Keratinocyte (primary cell): Measurements from ENCODE around the gene KIAA0586. TPM values are rescaled to one million over a fixed set of nuclear protein-coding genes. Genes with fewer than 3 reads are reported as not detected.

Experiments used
- DNase-seq: peaks from one replicate; pipeline ENCODE4 v3.0.0-alpha.2; 2011; ENCODE audit warnings: low read depth, missing footprints, low spot score
- FAIRE-seq: peaks from 2 replicates; lab custom pipeline; 2011; peaks lifted over from hg19 to GRCh38; lab: Jason Lieb, UNC
- H2AFZ ChIP-seq: 2 replicates; pipeline ENCODE4 v1.6.0; 2012; ENCODE audit warnings: low read length, control low read depth, inconsistent platforms; ENCODE audit not compliant: control insufficient read depth
- H3K27ac ChIP-seq: 2 replicates; pipeline ENCODE4 v1.5.1; 2011; ENCODE audit warnings: low read length; ENCODE audit not compliant: control insufficient read depth, insufficient read depth
- H3K27me3 ChIP-seq: 3 replicates; pipeline ENCODE4 v1.6.0; 2011; ENCODE audit warnings: low read length; ENCODE audit not compliant: control insufficient read depth, insufficient read depth; ENCODE audit errors: extremely low read depth
- H3K36me3 ChIP-seq, 2 experiments: 2 replicates in 1 of 2; 3 replicates in 1 of 2; pipeline ENCODE4 v1.5.1; 2011; ENCODE audit warnings: low read length in 2 of 2, mild to moderate bottlenecking in 1 of 2; ENCODE audit not compliant: control insufficient read depth in 2 of 2, insufficient read depth in 2 of 2; ENCODE audit errors: extremely low read depth in 1 of 2
- H3K4me1 ChIP-seq: 3 replicates; pipeline ENCODE4 v1.5.1; 2011; ENCODE audit warnings: low read length; ENCODE audit not compliant: control insufficient read depth, insufficient read depth; ENCODE audit errors: extremely low read depth
- H3K4me2 ChIP-seq: 3 replicates; pipeline ENCODE4 v1.6.0; 2011; ENCODE audit warnings: low read depth, low read length; ENCODE audit not compliant: control insufficient read depth, insufficient read depth; ENCODE audit errors: extremely low read depth
- H3K4me3 ChIP-seq, 3 experiments: fragments of 200-600 bp in 1 of 3; sonication (generic) in 1 of 3; 2 replicates in 2 of 3; 3 replicates in 1 of 3; pipeline ENCODE4 v1.5.1; 2011 to 2016; ENCODE audit warnings: low read length in 3 of 3, mild to moderate bottlenecking in 3 of 3, control low read depth in 2 of 3, inconsistent platforms in 1 of 3, low read depth in 1 of 3, mixed read lengths in 1 of 3, mixed run types in 1 of 3, moderate library complexity in 1 of 3; ENCODE audit not compliant: control insufficient read depth in 2 of 3, insufficient read depth in 2 of 3; ENCODE audit errors: extremely low read depth in 1 of 3
- H3K79me2 ChIP-seq: 2 replicates; pipeline ENCODE4 v1.6.0; 2012; ENCODE audit warnings: low read length; ENCODE audit not compliant: control insufficient read depth, insufficient read depth
- H3K9ac ChIP-seq: 3 replicates; pipeline ENCODE4 v1.6.0; 2011; ENCODE audit warnings: low read length; ENCODE audit not compliant: control insufficient read depth, insufficient read depth; ENCODE audit errors: extremely low read depth
- H3K9me1 ChIP-seq: 3 replicates; pipeline ENCODE4 v1.6.0; 2011; ENCODE audit warnings: low read length; ENCODE audit not compliant: control insufficient read depth, insufficient read depth; ENCODE audit errors: extremely low read depth
- H3K9me3 ChIP-seq: 2 replicates; pipeline ENCODE4 v1.5.1; 2012; ENCODE audit warnings: low read depth, low read length; ENCODE audit not compliant: control insufficient read depth
- H4K20me1 ChIP-seq: 3 replicates; pipeline ENCODE4 v1.6.0; 2011; ENCODE audit warnings: low read length; ENCODE audit not compliant: control insufficient read depth, insufficient read depth; ENCODE audit errors: extremely low read depth
- EZH2 ChIP-seq: IDR thresholded peaks from one replicate; pipeline ENCODE4 v1.6.1; 2012; ENCODE audit warnings: inconsistent platforms, mild to moderate bottlenecking, low read length, moderate library complexity
- dilution Hi-C: fragments of 300-500 bp; cut with MboI; formaldehyde crosslinking; loops from one replicate; pipeline ENCODE4 v1.7.0; 2020; ENCODE audit warnings: low sequenced_read_pairs; ENCODE audit not compliant: extremely low pct_ligation_motif_present
- polyA plus RNA-seq, 5 experiments: library from polyadenylated mRNA; depleted of rRNA in 3 of 5; stranded (reverse) in 3 of 5; stranded (forward) in 1 of 5; unstranded in 1 of 5; fragments of >200 nt; gene quantifications; 1 replicate in 1 of 5; 2 replicates in 3 of 5; 3 replicates in 1 of 5; pipeline versions ENCODE4 v1.2.1 to v1.2.3, GENCODE V29; 2011 to 2012; ENCODE audit warnings: missing spikeins in 2 of 5, low read depth in 1 of 5, low replicate concordance in 1 of 5
- TF ChIP-seq, protein P1 (sequence below), 3 experiments: IDR thresholded peaks in 1 of 3; conservative IDR thresholded peaks in 1 of 3; optimal IDR thresholded peaks in 1 of 3; 2 replicates in 2 of 3; 3 replicates in 1 of 3; pipeline versions ENCODE3 to v1.5.1; 2011; ENCODE audit warnings: low read length in 3 of 3, mild to moderate bottlenecking in 3 of 3, moderate library complexity in 2 of 3, control low read depth in 1 of 3, inconsistent platforms in 1 of 3; ENCODE audit not compliant: insufficient read depth in 2 of 3; ENCODE audit errors: extremely low read depth in 1 of 3

The KIAA0586 gene
- polyA plus RNA-seq, 1 donor (not counting 4 experiments of a cell fraction or from before 2014, with no cell fraction given): 12.4 TPM

DNA sequence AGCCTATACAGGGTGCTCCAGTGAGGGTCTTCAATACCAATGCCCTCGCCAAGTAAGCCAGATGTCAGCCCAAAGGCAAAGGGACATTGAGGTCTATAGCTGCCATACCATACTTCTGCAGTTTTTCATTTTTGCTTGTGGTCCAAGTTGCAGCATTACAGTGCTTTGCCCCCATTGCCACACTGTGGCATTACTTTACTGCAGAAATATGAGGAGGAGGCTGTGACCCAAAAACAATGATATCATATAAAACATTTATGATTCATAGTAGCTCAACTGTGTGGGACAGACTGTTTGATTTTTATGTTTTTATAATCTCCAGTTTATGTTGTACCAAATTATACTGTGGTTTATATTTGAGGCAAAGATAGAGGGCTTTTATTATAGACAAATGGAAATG lies 64.1 kb downstream of the KIAA0586 start:
- no peaks in the 10 kb centered on the region for H4K20me1 ChIP-seq
- H3K4me1 ChIP-seq: no peaks in the 10 kb centered on the region
- H3K36me3 ChIP-seq: peaks cover 2% of the 10 kb centered on the region in 2 experiments
- no peaks in the 10 kb centered on the region for H3K27me3 ChIP-seq
- DNase-seq (no peak), FAIRE-seq (no peak)
- no peaks in the 10 kb centered on the region for H3K9me3 ChIP-seq
- no peak overlapping the region for H3K9ac ChIP-seq
- H3K9me1 ChIP-seq: no peaks in the 10 kb centered on the region
- no peak for TF ChIP-seq EZH2
- TF ChIP-seq, protein P1, sequence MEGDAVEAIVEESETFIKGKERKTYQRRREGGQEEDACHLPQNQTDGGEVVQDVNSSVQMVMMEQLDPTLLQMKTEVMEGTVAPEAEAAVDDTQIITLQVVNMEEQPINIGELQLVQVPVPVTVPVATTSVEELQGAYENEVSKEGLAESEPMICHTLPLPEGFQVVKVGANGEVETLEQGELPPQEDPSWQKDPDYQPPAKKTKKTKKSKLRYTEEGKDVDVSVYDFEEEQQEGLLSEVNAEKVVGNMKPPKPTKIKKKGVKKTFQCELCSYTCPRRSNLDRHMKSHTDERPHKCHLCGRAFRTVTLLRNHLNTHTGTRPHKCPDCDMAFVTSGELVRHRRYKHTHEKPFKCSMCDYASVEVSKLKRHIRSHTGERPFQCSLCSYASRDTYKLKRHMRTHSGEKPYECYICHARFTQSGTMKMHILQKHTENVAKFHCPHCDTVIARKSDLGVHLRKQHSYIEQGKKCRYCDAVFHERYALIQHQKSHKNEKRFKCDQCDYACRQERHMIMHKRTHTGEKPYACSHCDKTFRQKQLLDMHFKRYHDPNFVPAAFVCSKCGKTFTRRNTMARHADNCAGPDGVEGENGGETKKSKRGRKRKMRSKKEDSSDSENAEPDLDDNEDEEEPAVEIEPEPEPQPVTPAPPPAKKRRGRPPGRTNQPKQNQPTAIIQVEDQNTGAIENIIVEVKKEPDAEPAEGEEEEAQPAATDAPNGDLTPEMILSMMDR (optimal IDR thresholded peaks at IDR 0.05 in 1 of 3, IDR thresholded peaks at IDR 0.05 in 1 of 3, conservative IDR thresholded peaks at IDR 0.05 in 1 of 3; ENCODE audit: extremely low read depth in 1 of 3, insufficient read depth in 2 of 3, low read length in 3 of 3): no peak
- no peak overlapping the region for H2AFZ ChIP-seq
- no peaks in the 10 kb centered on the region for H3K79me2 ChIP-seq
- no peak overlapping the region for H3K4me3 ChIP-seq
- dilution Hi-C loops: no loop called here
- no peak overlapping the region for H3K4me2 ChIP-seq
- H3K27ac ChIP-seq: no peak overlapping the region

DNA sequence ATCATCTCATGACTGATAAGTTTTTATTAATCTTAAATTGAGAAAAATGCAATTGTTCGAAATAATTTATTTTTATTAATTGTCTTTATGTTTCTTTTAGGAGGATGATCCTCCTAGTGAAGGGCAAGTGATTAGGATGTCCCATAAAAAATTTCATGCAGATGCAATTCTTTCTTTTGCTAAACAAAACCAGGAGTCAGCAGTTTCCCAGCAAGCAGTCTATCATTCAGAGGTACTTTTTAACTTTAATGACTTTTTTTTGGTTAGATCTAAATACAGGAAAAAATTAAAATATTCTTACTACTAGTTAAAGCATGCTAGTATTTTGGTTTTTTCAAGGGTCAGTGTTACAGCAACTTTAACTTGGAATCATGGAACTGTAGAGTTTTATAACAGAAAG lies 64.5 kb downstream of the KIAA0586 start:
- Histone ChIP-seq H2AFZ (no peak overlapping the region), H3K27me3 (no peaks in the 10 kb centered on the region)
- no peak for FAIRE-seq

More for the DNA sequence above, 64.5 kb downstream of the KIAA0586 start:
- Histone ChIP-seq H3K4me3 (no peak overlapping the region), H3K79me2 (no peaks in the 10 kb centered on the region), H3K4me2 (no peak overlapping the region), H4K20me1 (no peaks in the 10 kb centered on the region), H3K36me3 (peaks cover 2% of the 10 kb centered on the region in 2 experiments), H3K27ac (no peak overlapping the region), H3K9me1 (no peaks in the 10 kb centered on the region), H3K9me3 (no peaks in the 10 kb centered on the region), H3K4me1 (no peaks in the 10 kb centered on the region), H3K9ac (no peak overlapping the region)
- dilution Hi-C loops: no loop called here
- no peak for TF ChIP-seq EZH2
- TF ChIP-seq, protein P1 (optimal IDR thresholded peaks at IDR 0.05 in 1 of 3, IDR thresholded peaks at IDR 0.05 in 1 of 3, conservative IDR thresholded peaks at IDR 0.05 in 1 of 3; ENCODE audit: extremely low read depth in 1 of 3, insufficient read depth in 2 of 3, low read length in 3 of 3): no peak
- no peak for DNase-seq
